GM23338 (cell line): ENCODE data around the gene THY1.

ENCODE experiments used
- CTCF ChIP-seq, 2 experiments: fragments of 200-600 bp in 1 of 2; sonication (generic) in 1 of 2; conservative IDR thresholded peaks; 2 replicates each; pipeline versions ENCODE4 v1.5.1 to v1.6.1; 2016 to 2017; ENCODE audit warnings: antibody characterized with exemption in 2 of 2, low read depth in 2 of 2, mild to moderate bottlenecking in 2 of 2, moderate library complexity in 1 of 2
- EZH2 ChIP-seq: fragments of 200-600 bp; sonication (generic); IDR thresholded peaks from one replicate; pipeline ENCODE4 v1.8.0; 2017; ENCODE audit warnings: antibody characterized with exemption, mild to moderate bottlenecking, low read depth; ENCODE audit not compliant: unreplicated experiment
- POLR2AphosphoS5 ChIP-seq: IDR thresholded peaks from 2 replicates; pipeline ENCODE4 v1.6.1; 2016; ENCODE audit warnings: antibody characterized with exemption, low read depth

- TF ChIP-seq CTCF (conservative IDR thresholded peaks at IDR 0.05; ENCODE audit: low read depth in 2 of 2) (no peak), EZH2 (no peak), POLR2AphosphoS5 (no peak)
Observed at GRCh38 chr11:119450590-119451326, 27.8 kb upstream of the THY1 start.
